ENCODE results near the gene ZC3H15.

ZC3H15 gene

GRCh38 chr2:186484062-186484735 lies 1.9 kb upstream of the ZC3H15 start:
- TF ChIP-seq, protein P1, sequence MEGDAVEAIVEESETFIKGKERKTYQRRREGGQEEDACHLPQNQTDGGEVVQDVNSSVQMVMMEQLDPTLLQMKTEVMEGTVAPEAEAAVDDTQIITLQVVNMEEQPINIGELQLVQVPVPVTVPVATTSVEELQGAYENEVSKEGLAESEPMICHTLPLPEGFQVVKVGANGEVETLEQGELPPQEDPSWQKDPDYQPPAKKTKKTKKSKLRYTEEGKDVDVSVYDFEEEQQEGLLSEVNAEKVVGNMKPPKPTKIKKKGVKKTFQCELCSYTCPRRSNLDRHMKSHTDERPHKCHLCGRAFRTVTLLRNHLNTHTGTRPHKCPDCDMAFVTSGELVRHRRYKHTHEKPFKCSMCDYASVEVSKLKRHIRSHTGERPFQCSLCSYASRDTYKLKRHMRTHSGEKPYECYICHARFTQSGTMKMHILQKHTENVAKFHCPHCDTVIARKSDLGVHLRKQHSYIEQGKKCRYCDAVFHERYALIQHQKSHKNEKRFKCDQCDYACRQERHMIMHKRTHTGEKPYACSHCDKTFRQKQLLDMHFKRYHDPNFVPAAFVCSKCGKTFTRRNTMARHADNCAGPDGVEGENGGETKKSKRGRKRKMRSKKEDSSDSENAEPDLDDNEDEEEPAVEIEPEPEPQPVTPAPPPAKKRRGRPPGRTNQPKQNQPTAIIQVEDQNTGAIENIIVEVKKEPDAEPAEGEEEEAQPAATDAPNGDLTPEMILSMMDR (IDR thresholded peaks at IDR 0.05; ENCODE audit: low read depth, low read length) = no peak
- TF ChIP-seq MAX (IDR thresholded peaks at IDR 0.05; ENCODE audit: low read depth, low read length) = no peak
- no peak for TF ChIP-seq MYC (IDR thresholded peaks at IDR 0.05; ENCODE audit: low read depth, low read length)
- no peak for TF ChIP-seq POLR2A (IDR thresholded peaks at IDR 0.05; ENCODE audit: extremely low read depth, insufficient read length)
- DNase-seq (ENCODE audit: low read depth) = peak; percentile 48
- peak overlapping the region; percentile 95 for H3K4me3 ChIP-seq (ENCODE audit: low read depth, low read length)

DNA sequence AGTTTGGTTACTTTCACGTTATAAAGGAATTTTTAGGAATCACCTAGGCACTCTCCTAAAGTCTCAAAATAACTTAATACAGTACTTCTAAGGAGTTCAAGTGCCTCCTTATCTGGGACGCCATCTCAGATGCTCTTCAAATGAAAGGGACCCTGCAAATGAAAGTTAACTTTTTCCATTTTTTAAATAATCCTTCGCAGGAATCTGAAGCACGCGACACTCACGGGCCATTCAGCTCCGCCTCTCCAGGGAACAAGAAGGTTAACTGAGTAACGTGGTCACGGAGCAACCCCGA lies 537 bp upstream of the ZC3H15 start:
- no peak for DNase-seq (ENCODE audit: low read depth)
- H3K4me3 ChIP-seq (ENCODE audit: low read depth, low read length) = peak overlapping the region; percentile 95
- TF ChIP-seq POLR2A (IDR thresholded peaks at IDR 0.05; ENCODE audit: extremely low read depth, insufficient read length) (no peak), MYC (IDR thresholded peaks at IDR 0.05; ENCODE audit: low read depth, low read length) (no peak), MAX (IDR thresholded peaks at IDR 0.05; ENCODE audit: low read depth, low read length) (no peak)
- TF ChIP-seq, protein P1 (IDR thresholded peaks at IDR 0.05; ENCODE audit: low read depth, low read length) = no peak

DNA sequence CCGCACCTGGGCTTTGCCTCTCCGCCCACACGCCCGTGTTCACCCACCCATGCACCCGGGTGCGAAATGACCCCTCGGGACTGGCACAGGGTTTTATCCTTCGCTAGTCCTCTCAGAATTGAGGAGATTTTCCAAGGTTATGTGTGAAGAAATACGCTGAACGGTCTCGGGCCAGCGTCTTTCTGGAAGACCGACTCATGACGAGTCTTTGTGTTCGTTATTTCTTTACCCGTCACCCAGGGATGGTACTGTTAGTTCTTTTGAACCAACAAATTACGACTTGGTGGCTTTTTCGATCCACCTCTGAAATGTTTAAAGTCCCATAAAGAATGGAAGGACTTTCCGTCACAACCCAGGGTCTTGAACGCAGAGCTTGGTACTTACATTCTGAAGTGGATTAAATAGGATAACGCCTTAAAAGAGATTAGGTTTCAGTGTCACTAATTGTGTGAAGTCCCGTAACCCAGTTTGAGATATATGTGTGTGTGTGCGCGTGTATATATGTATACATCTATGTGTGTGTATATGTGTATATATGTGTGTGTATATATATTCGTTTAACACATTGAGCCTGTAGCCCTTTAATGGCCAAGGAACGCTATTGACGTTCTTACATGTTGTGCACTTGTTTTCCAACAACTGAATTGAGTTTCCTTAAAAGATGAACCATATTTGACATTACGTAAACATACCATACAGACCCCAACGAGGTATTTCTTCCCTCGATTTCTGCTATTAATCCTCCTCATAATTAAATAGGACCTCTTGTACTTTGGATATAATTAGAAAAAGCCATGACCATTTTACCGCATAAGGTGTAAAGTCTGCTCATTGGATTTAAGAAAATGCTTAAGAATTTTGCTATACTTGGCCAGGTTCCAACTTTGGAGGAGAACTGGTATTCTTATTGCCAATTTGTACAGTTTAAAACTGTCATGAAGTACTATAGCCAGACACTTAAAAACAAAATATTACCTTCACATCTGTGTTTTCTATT lies 889 bp downstream of the ZC3H15 start:
- peak overlapping the region; percentile 95 for H3K4me3 ChIP-seq (ENCODE audit: low read depth, low read length)
- TF ChIP-seq MYC (IDR thresholded peaks at IDR 0.05; ENCODE audit: low read depth, low read length) (no peak), POLR2A (IDR thresholded peaks at IDR 0.05; ENCODE audit: extremely low read depth, insufficient read length) (no peak), MAX (IDR thresholded peaks at IDR 0.05; ENCODE audit: low read depth, low read length) (no peak)
- TF ChIP-seq, protein P1 (IDR thresholded peaks at IDR 0.05; ENCODE audit: low read depth, low read length) = no peak
- peak; percentile 40 for DNase-seq (ENCODE audit: low read depth)

DNA sequence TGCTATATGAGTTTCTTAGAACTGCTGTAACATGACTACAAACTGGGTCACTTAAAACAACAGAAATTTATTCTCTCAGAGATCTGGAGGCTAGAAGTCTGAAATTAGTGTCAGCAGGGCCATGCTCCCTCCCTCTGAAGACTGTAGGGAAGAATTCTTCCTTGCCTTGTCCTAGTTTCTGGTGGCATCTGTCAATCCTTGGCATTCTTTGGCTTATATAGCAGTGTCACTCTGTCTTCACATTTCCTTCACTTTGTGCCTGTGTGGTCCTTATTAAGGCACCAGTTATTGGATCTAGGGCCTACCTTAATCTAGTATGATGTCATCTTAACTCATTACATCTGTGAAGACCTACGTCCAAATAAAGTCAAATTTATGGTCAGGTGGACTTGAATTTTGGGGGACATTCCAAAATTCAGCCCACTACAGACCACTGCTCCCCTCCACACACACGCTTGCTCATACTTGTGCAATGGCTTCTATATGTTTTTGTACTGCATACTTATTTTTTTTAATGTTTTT lies 7.6 kb downstream of the ZC3H15 start:
- TF ChIP-seq POLR2A (IDR thresholded peaks at IDR 0.05; ENCODE audit: extremely low read depth, insufficient read length) (no peak), MAX (IDR thresholded peaks at IDR 0.05; ENCODE audit: low read depth, low read length) (no peak), MYC (IDR thresholded peaks at IDR 0.05; ENCODE audit: low read depth, low read length) (no peak)
- TF ChIP-seq, protein P1 (IDR thresholded peaks at IDR 0.05; ENCODE audit: low read depth, low read length) = no peak
- H3K4me3 ChIP-seq (ENCODE audit: low read depth, low read length) = no peak overlapping the region
- DNase-seq (ENCODE audit: low read depth) = no peak

- no peak overlapping the region for H3K4me3 ChIP-seq (ENCODE audit: low read depth, low read length)
- no peak for DNase-seq (ENCODE audit: low read depth)
- TF ChIP-seq, protein P1 (IDR thresholded peaks at IDR 0.05; ENCODE audit: low read depth, low read length) = no peak
- no peak for TF ChIP-seq MYC (IDR thresholded peaks at IDR 0.05; ENCODE audit: low read depth, low read length)
- TF ChIP-seq MAX (IDR thresholded peaks at IDR 0.05; ENCODE audit: low read depth, low read length) = no peak
- no peak for TF ChIP-seq POLR2A (IDR thresholded peaks at IDR 0.05; ENCODE audit: extremely low read depth, insufficient read length)
Measured at GRCh38 chr2:186496401-186496800, 10.3 kb downstream of the ZC3H15 start.

Data from NB4 (cell line).